ENCODE measurements around the gene HAUS5. TPM values are rescaled to one million over a fixed set of nuclear protein-coding genes. Genes with fewer than 3 reads are reported as not detected.

HAUS5 gene
- total RNA-seq, 1 experiment from 2014 or later = 32.9 TPM

GRCh38 chr19:35642798-35643254 is 30.3 kb downstream of the HAUS5 start:
- WGBS (ENCODE audit: extremely low coverage, insufficient read length, low lambda C conversion rate) = no CpG with 5 or more reads among the region's 15 CpGs
- Histone ChIP-seq H2BK5ac (ENCODE audit: insufficient read length, low read length) (no peak overlapping the region), H4K8ac (replicated peaks; ENCODE audit: insufficient read length, low read depth, low read length) (no peak overlapping the region), H3K14ac (ENCODE audit: insufficient read depth, low read length) (peak overlapping the region; percentile 4; the same call in 1 of the 2 replicates), H4K91ac (ENCODE audit: insufficient read length, low read depth, low read length) (no peak overlapping the region), H2AK5ac (ENCODE audit: insufficient read length, low read length) (no peak overlapping the region), H3K4me2 (ENCODE audit: insufficient read depth, insufficient read length, low read length) (peak overlapping the region; percentile 82), H3K4ac (ENCODE audit: low read depth, low read length) (no peak overlapping the region), H3K18ac (ENCODE audit: insufficient read length, low read depth, low read length) (peak overlapping the region; percentile 46), H3K23me2 (ENCODE audit: insufficient read length, low read depth, low read length, poor library complexity, severe bottlenecking) (peaks cover 15% of the 10 kb centered on the region), H2BK12ac (ENCODE audit: insufficient read length, low read depth, low read length) (no peak overlapping the region), H3T11ph (ENCODE audit: low read length) (no peak overlapping the region), H3K56ac (ENCODE audit: insufficient read length, low read depth, low read length) (no peak overlapping the region), H2BK20ac (ENCODE audit: low read depth, low read length, poor library complexity, severe bottlenecking) (no peak overlapping the region), H3K27me3 (ENCODE audit: insufficient read depth, low read length) (no peaks in the 10 kb centered on the region; the same call in 1 of the 2 replicates), H3K9ac (ENCODE audit: extremely low read depth, insufficient read length, low read length) (no peak overlapping the region), H3K79me1 (ENCODE audit: insufficient read depth, low read depth, low read length, poor library complexity, severe bottlenecking) (no peaks in the 10 kb centered on the region), H3K23ac (ENCODE audit: insufficient read length, low read depth, low read length) (no peak overlapping the region), H3K27ac (ENCODE audit: insufficient read length, low read depth, low read length) (no peak overlapping the region), H3K4me1 (ENCODE audit: insufficient read depth, low read length) (peaks cover 10% of the 10 kb centered on the region; the same call in 1 of the 2 replicates), H2BK120ac (ENCODE audit: low read depth, low read length, poor library complexity, severe bottlenecking) (no peak overlapping the region), H4K20me1 (ENCODE audit: control insufficient read depth, insufficient read depth, insufficient read length) (no peaks in the 10 kb centered on the region), H3K9me3 (ENCODE audit: control insufficient read depth, low read depth, low read length) (no peaks in the 10 kb centered on the region), H4K5ac (ENCODE audit: insufficient read length, low read depth, low read length) (no peak overlapping the region), H3K79me2 (ENCODE audit: insufficient read depth, low read length) (no peaks in the 10 kb centered on the region), H2AFZ (ENCODE audit: low read length) (no peak overlapping the region), H2BK15ac (ENCODE audit: low read depth, low read length) (no peak overlapping the region)
- no peak for TF ChIP-seq CTCF (conservative IDR thresholded peaks at IDR 0.05)
- H3K27ac Mint-ChIP-seq = no peak overlapping the region
- no peaks in the 10 kb centered on the region; a peak in 1 of 5 replicates for H3K9me3 Mint-ChIP-seq
- no peak for DNase-seq
- peaks cover 24% of the 10 kb centered on the region for H3K27me3 Mint-ChIP-seq (ENCODE audit: low read depth)
- peak overlapping the region; percentile 66 to 91 for H3K4me3 Mint-ChIP-seq
- H3K36me3 Mint-ChIP-seq (ENCODE audit: insufficient read depth in 1 of 3, low read depth in 3 of 3) = peaks cover 0 to 4% (median under 1%) of the 10 kb centered on the region in 3 experiments; a peak in 5 of 7 replicates
- peaks cover 34 to 42% of the 10 kb centered on the region in 2 experiments for H3K4me1 Mint-ChIP-seq

Data from H9 (cell line).